Mammary epithelial cell (primary cell): ENCODE results near the gene NCKAP5.

Experiments
- CTCF ChIP-seq, 2 donors: IDR thresholded peaks in 1 of 2; conservative IDR thresholded peaks in 1 of 2; 2 replicates each; pipeline ENCODE4 v1.5.1; 2011 to 2012; ENCODE audit warnings: inconsistent platforms in 2 of 2, low read length in 2 of 2, mild to moderate bottlenecking in 2 of 2, control low read depth in 1 of 2, low read depth in 1 of 2; ENCODE audit not compliant: insufficient read depth in 1 of 2; ENCODE audit errors: extremely low read depth in 1 of 2
- EZH2 ChIP-seq: IDR thresholded peaks from 2 replicates; pipeline ENCODE4 v1.6.1; 2012; ENCODE audit warnings: low read length, inconsistent platforms, borderline replicate concordance

- TF ChIP-seq CTCF (conservative IDR thresholded peaks at IDR 0.05 in 1 of 2, IDR thresholded peaks at IDR 0.05 in 1 of 2; ENCODE audit: extremely low read depth in 1 of 2, insufficient read depth in 1 of 2, low read depth in 1 of 2, low read length in 2 of 2): no peak
- TF ChIP-seq EZH2: no peak
Measured at GRCh38 chr2:132859590-132859989, 708.7 kb downstream of the NCKAP5 start.
